ENCODE data around the gene PRSS38.

- TF ChIP-seq CTCF (IDR thresholded peaks at IDR 0.05) (no peak), POLR2A (IDR thresholded peaks at IDR 0.05) (no peak)
These were observed 41.9 kb upstream of the PRSS38 start for GRCh38 chr1:227773558-227773957.
